NCI-H446 treated with DMSO at 0.1 percent for 48 hours (cell line): ENCODE data around the gene RNF114.
"Not testable (repeated sequence)": the region's sequence is repeated elsewhere in the genome, so short reads cannot be mapped to it uniquely, and the experiment has no call there.

Source experiments
- DNase-seq: peaks from one replicate; lab custom pipeline; 2025; lab: John Stamatoyannopoulos, UW

Gene RNF114

DNA sequence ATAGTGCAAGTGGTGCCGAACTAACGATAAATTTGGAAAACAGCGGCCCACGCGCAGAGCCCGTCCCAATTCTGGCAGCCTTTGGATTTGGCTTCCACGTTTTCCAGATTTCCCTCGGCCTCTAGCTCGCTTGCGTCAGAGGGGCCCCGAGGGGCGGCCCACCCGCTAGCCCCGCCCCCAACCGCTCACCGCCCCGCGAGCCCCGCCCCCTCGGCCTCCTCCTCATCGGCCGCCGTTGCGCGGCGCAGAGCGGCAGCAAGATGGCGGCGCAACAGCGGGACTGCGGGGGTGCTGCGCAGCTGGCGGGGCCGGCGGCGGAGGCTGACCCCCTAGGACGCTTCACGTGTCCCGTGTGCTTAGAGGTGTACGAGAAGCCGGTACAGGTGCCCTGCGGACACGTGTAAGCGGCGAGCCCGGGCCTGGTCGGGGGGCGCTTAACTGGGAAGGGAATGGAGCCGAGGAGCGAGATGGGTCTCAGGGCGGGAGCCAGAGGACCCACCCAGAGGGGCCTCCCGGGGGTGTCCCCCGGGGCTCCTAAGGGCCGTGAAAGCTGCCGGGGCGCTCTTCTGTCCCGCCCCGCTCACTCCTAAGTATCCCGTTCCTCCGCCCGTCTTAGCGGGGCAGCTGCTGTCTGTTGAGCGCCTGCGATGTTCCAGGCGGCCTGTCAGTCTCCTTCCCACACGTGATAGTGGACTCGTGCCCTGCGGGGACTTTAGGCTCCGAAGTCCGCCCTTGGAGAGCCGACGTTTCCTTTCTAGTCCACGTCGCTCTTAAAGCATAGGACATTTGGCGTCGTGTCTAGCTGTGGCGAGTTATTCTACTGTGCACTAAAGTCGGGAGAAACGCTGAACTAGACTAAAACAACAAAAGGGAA is at the start of gene RNF114:
RNF114 (plus strand) TSS at position 245 of the 874 bp plus-strand sequence; CDS start at position 261, 16 bp downstream.
- peak; percentile 84 for DNase-seq

- DNase-seq = no peak
These were observed 49.5 kb upstream of the RNF114 start for GRCh38 chr20:49886571-49887213.

- DNase-seq = no peak
These were observed 48.7 kb upstream of the RNF114 start for GRCh38 chr20:49887251-49888211.

DNA sequence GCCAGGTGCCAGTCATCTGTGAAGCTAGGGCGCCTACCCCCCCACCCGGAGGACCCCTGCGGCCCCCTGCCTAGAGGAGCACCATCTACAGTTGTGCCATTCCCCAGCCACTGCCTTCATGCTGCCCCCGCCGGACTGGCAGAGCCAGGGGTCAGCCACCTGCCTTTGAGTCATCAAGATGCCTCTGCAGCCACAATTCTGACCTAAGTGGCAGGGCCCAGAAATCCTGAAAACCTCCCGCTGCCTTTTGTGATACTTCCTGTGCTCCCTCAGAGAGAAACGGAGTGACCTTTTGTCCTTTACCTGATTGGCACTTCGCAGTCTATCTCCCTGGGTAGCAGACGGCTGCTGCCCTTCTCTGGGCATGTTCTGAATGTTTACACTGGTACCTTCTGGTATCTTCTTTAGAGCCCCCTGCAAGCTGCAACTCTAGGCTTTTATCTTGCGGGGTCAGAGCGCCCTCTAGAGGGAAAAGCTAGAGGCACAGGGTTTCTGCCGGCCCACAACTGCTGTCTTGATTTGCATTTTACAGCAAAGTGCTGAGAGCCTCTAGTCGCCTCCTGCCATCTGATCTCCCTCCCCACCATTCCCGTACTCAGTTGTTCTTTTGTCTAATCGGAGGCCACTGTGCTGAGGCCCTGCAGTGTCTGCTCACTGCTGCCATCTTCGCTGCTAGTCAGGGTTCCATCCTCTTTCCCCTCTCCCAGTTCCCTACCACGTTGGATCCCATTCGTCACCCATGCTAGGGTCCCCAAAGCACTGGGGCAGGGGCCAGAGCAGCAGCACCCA is 47.8 kb upstream of the RNF114 start:
- DNase-seq = peak; percentile 3

DNA sequence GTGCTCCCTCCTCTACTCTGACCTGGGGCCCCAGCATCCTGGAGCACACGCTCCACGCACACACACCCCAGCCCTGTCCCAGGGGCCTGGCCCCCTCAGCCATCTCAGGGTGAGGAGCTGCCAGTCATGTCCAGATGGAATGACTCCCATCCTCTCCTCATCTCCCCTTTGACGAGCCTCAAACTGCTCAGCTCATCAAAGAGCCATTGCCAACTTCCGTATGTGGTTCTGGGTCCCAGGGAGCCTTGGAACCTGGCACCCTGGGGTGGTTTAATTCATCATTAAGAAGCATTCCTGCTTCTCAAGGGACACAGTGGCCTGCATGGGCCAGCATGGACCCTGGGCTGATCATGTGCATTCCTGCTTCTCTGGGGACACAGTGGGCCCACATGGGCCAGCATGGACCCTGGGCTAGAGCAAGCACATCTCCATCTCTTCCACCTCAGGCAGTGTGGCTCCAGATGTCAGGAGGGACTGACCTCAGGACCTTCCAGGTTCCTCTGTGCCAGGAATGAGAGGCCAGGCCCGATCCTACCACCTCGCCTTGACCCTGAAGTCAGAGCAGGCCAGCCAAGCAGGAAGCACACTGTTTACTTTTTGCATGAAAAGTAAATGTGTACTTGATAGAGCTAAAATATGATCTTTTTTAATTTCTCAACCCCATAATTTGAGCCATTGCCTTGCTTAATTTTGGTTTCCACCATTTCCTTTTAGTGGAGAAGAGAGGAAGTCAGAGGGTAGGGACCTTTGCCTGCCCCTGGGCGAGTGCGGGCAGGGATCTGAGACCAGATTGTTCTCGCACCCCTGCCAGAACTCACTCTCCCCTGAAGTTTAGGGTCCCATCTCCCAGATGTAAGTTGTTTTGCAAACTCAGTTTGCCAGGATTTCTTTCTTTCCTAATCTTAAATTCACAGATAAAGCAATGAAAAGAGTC is 46.9 kb upstream of the RNF114 start:
- no peak for DNase-seq

GRCh38 chr20:49889935-49890333 is 46.3 kb upstream of the RNF114 start:
- DNase-seq = no peak

DNA sequence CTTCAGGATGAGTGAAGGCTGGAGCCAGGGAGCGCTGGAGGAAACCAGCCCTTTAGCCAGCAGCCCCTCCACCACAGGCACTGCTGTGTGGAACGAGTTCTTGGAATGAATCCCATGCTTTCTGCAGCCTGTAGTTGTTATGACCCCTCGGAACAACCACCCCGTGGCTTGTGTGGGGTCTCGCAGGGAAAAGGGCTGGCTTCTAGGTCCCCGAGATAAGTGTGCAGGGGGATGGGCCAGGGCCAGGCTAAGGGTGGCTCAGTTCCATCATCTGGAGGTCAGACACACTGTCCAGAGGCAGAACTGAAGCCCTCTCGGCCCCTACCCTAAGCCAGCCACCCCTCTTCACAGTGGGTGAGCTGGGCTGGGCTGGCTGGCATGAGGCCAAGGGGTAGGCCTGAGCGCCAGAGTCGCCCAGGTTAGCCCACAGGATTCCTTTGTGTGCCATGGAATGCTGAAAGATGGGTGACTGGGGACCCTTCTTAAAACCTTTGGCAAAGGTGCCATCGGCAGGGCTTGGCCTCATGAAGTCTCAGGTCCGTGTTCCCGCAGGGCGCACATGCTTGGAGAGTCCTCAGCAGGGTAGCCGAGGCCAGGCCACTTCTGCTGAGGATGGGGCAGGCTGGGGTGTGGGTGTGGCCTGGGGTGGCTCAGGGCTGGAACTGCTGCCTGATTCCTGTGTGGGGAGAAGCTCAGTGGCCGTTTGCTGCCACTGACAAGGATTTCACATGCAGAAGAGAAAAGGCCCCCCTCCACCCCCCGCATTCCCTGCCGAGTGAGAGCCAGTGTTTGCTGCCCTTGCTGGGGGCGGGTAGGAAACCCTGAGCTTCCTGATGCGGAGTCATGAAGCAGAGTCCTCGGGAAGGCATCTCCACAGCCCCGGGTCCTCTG is 45.5 kb upstream of the RNF114 start:
- DNase-seq = no peak

DNA sequence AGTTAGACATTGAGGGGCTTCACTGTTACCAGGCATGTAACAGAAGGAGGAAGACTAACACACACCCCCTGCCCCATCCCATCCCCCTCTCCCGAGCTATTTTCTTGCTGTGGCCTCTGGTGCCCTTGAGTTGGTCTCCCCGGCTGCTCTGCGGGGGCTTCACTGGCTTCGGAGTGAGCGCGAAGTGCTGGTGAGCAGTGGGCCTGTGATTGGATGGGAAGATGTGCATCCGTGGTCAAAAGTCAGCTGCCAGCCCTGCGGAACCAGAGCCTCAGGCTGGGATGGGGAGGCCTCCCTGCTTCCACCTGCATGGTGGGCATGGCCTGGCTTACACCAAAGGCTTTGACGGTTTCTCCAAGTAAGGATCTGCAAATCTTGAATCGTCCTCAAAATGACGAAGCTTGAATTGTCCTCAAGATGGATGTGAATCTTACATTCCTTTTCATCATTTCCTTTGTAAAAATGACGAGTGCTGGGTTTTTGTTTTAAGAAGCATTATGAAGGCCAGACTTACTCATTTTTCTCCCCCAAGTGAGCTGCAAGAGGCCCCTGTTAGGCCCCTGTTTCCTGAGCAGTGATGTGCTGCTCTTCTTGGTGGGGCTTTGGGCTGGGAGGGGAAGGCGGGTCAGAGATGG is 44.6 kb upstream of the RNF114 start:
- no peak for DNase-seq

- DNase-seq = no peak
These were observed 43.9 kb upstream of the RNF114 start for GRCh38 chr20:49892260-49892659.

DNA sequence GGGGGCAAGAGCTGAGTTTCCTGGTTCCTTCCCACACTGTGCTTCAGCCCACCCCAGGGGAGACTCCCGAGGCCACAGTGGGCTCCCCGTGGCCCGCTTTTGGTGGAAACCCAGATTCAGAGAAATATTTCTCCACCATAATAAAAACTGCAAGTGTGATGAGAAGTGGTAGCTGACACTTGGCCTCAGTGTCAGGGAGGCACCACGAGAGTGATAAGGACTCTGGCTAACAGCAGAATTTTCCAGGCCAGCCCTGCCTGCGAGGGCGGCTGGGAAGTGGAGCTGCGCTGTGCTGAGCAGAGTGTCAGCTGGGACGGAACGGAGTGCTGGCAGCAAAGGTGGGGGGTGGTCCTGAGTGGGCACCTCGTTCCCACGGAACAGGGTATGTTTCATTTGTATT is 43.4 kb upstream of the RNF114 start:
- no peak for DNase-seq

- DNase-seq = no peak
These were observed 42.7 kb upstream of the RNF114 start for GRCh38 chr20:49893242-49894072.

DNA sequence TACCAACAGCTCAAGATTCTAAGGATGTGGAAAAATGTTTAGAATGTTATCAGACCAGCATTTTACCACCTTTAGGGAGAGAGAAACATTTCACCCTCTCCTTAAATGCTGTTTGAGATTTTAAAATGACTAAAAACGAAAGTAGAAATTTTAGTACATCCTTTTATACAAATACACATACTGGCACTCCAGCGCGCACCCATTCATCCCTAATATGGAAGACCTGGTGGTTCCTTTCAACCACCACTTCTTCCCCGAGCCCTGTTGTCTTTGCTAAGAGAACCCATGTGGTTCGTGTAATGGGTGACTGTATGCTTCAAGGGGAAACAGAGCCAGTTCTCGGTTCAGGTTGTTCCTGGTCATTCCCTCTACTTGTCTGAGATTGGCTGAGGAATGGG is 42.1 kb upstream of the RNF114 start:
- DNase-seq = no peak

DNA sequence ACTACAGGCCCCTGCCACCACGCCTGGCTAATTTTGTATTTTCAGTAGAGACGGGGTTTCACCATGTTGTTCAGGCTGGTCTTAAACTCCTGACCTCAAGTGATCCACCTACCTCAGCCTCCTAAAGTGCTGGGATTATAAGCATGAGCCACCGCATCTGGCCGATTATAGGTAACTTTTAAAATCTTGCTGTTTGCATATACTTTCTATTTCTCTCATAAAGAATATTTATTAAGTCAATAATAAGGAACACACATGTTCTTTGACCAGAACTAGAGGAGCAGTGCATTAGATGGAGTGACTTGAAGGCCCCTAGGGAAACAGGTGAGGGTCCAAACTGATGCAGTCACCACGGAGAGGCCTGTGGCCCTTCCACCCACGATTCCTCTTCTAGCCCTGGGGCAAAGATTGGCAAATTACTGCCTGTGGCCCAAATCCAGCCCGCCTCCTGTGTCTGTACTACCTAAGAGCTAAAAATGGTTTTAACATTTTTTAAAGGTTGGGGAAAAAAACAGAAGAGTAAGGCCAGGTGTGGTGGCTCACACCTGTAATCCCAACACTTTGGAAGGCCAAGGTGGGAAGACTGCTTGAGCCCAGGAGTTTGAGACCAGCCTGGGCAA is 40.6 kb upstream of the RNF114 start:
- not testable (repeated sequence) for DNase-seq

DNA sequence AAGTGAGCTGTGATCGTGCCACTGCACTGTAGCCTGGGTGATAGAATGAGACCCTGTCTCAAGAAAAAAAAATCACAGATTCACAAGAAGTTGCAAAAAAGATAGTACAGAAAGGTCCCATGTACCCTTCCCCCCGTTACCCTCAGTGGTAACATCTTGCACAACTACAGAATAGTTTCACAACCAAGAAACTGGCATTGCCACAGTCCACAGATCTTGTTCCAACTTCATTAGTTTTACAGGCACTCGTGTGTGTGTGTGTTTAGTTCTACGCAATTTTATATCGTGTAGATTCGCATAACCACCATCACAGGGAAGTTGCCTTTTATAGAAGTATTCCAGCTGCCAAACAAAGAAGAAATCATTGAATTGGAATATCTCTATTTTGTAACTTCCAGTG is 40.0 kb upstream of the RNF114 start:
- DNase-seq = no peak

- no peak for DNase-seq
These were observed 36.4 kb upstream of the RNF114 start for GRCh38 chr20:49899541-49900383.

GRCh38 chr20:49901588-49901987 is 34.6 kb upstream of the RNF114 start:
- DNase-seq = no peak
